Neural crest cell (in vitro differentiated cells): Measurements from ENCODE around the gene FAM151B. TPM values are rescaled to one million over a fixed set of nuclear protein-coding genes. Genes with fewer than 3 reads are reported as not detected.

ENCODE experiments used
- DNase-seq: peaks from one replicate; pipeline ENCODE4 v3.0.0; 2021; ENCODE audit warnings: low read depth, mixed read lengths, low spot score
- H3K27ac Mint-ChIP-seq: one replicate; pipeline ENCODE4 v1.8.0; 2021; ENCODE audit warnings: mild to moderate bottlenecking, mixed read lengths; ENCODE audit not compliant: unreplicated experiment
- H3K27me3 Mint-ChIP-seq: 2 replicates; pipeline ENCODE4 v1.8.0; 2021; ENCODE audit warnings: low read depth, mild to moderate bottlenecking, mixed read lengths
- H3K36me3 Mint-ChIP-seq: 2 replicates; pipeline ENCODE4 v1.8.0; 2021; ENCODE audit warnings: low read depth, mild to moderate bottlenecking, mixed read lengths
- H3K4me1 Mint-ChIP-seq: 2 replicates; pipeline ENCODE4 v1.8.0; 2021; ENCODE audit warnings: mixed read lengths
- H3K4me3 Mint-ChIP-seq: one replicate; pipeline ENCODE4 v1.8.0; 2021; ENCODE audit warnings: mild to moderate bottlenecking, mixed read lengths
- H3K9me3 Mint-ChIP-seq: 2 replicates; pipeline ENCODE4 v1.8.0; 2021; ENCODE audit warnings: mixed read lengths
- total RNA-seq: library from RNA; stranded (reverse); gene quantifications from 2 replicates; pipeline ENCODE4 v1.2.1, GENCODE V29; 2021
- TF ChIP-seq, protein P1 (sequence below): fragments of 200-600 bp; sonication (generic); conservative IDR thresholded peaks from 2 replicates; pipeline ENCODE4 v1.5.0; 2021; ENCODE audit warnings: antibody characterized with exemption, mild to moderate bottlenecking

The FAM151B gene
- total RNA-seq, 1 donor from 2014 or later = 2.0 TPM

GRCh38 chr5:80566711-80567259, 78.9 kb downstream of the FAM151B start:
- H3K4me3 Mint-ChIP-seq = no peak overlapping the region
- H3K4me1 Mint-ChIP-seq = no peaks in the 10 kb centered on the region
- TF ChIP-seq, protein P1, sequence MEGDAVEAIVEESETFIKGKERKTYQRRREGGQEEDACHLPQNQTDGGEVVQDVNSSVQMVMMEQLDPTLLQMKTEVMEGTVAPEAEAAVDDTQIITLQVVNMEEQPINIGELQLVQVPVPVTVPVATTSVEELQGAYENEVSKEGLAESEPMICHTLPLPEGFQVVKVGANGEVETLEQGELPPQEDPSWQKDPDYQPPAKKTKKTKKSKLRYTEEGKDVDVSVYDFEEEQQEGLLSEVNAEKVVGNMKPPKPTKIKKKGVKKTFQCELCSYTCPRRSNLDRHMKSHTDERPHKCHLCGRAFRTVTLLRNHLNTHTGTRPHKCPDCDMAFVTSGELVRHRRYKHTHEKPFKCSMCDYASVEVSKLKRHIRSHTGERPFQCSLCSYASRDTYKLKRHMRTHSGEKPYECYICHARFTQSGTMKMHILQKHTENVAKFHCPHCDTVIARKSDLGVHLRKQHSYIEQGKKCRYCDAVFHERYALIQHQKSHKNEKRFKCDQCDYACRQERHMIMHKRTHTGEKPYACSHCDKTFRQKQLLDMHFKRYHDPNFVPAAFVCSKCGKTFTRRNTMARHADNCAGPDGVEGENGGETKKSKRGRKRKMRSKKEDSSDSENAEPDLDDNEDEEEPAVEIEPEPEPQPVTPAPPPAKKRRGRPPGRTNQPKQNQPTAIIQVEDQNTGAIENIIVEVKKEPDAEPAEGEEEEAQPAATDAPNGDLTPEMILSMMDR = no peak
- H3K27me3 Mint-ChIP-seq = peaks cover 61% of the 10 kb centered on the region
- no peaks in the 10 kb centered on the region for H3K36me3 Mint-ChIP-seq
- H3K27ac Mint-ChIP-seq = no peak overlapping the region
- no peak for DNase-seq
- no peaks in the 10 kb centered on the region for H3K9me3 Mint-ChIP-seq

- Mint-ChIP-seq H3K4me1 (no peaks in the 10 kb centered on the region), H3K4me3 (peak overlapping the region; percentile 56), H3K9me3 (peaks cover 3% of the 10 kb centered on the region), H3K27ac (no peak overlapping the region), H3K27me3 (peaks cover 75% of the 10 kb centered on the region), H3K36me3 (no peaks in the 10 kb centered on the region)
- no peak for DNase-seq
- TF ChIP-seq, protein P1 = no peak
Measured at GRCh38 chr5:80568251-80568650, 80.4 kb downstream of the FAM151B start.

DNA sequence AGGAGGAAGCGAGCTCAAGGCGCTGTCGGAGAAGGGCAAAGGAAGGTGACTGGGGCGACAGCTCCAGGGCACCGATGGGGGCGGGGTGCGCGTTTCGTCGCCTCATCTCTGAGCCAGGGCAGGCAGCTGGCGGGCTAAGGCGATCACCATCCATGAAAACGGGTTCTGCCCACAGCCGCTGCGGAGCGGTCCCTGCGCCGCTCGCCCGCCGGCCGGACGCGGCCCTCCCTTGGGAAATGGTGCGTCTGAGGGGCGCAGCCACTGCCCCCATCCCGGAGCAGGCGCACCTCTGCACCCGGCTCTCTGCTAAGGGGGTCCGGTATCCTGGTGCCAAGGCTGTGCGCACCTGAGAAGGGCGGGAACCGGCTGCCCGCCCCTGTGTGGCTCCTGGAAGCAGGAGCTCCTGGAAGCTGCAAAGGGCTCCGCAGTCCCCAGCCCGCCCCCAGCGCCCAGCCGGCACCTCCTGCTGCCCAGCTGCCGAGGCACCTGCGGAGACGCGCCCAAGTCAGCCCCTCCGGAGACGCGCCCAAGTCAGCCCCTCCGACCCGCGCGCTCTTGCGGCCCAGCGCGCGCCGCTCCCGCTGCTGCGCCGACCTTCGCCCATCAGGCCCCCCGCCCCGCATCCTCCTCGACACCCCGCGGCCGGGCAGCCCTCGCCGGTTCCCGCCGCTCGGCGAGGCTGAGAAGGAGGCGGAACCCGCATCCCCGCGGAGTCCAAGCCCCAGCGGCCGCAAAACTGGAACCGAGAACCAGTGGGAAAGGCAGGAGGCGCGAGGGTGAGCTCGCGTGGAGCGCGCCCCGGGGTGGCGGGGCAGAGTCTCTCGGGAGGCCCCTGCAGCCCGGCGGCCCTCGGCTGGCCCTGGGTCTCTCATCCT, 81.4 kb downstream of the FAM151B start:
- DNase-seq = no peak
- H3K27me3 Mint-ChIP-seq = peaks cover 83% of the 10 kb centered on the region
- no peak overlapping the region for H3K27ac Mint-ChIP-seq
- TF ChIP-seq, protein P1 = no peak
- no peaks in the 10 kb centered on the region for H3K36me3 Mint-ChIP-seq
- H3K4me3 Mint-ChIP-seq = peak overlapping the region; percentile 19
- H3K9me3 Mint-ChIP-seq = peaks cover 3% of the 10 kb centered on the region
- H3K4me1 Mint-ChIP-seq = no peaks in the 10 kb centered on the region

DNA sequence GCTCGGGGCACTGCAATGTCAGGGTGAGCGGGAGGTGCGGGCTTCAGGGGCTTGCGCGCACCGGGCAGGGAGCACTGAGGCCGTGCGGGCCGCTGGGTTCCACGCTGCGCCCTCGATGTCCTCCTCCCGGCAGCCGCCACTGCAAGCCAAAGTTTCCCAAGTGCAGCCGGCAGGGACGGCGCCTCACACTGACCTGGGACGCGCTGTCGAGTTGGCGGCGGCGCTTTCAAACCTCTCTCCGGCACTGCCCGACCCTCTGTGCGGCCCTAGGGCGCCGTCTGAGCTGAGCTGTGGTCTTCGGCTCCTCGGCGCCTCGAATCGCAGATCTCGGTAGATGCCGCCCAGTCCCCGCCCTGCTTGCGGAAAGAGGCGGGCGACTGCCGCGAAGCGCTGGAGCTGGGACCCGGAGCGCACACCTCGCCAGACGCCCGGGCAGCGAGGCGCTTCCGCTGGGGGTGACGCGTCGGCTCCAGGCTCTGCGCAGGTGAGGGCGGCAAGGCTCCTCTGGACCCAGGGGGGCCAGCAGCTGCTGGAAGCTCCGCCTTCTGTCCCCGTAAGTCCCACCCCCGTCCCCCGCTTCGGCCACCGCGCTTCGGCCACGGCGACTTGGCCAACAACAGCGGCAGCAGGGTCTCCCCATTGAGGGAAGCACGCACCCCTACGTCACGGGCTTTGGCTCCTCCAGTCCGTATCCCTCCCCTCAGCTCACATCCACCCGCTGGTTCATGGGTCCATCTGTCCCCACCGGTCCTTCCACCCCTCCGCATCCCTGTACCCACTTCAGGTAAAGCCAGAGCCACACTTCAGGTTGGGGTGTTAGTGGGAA, 82.3 kb downstream of the FAM151B start, which contains the start of gene ANKRD34B:
TSS of gene ANKRD34B (minus strand) at position 320 of the 826 bp plus-strand sequence. CDS start 10,261 bp downstream, outside the sequence.
- TF ChIP-seq, protein P1 = no peak
- Mint-ChIP-seq H3K4me1 (no peaks in the 10 kb centered on the region), H3K4me3 (peak within 1 kb of the TSS; percentile 84), H3K36me3 (no peaks in the 10 kb centered on the region), H3K9me3 (peaks cover 3% of the 10 kb centered on the region), H3K27ac (no peak within 1 kb of the TSS), H3K27me3 (peaks cover 85% of the 10 kb centered on the region)
- DNase-seq = peak; percentile 17

DNA sequence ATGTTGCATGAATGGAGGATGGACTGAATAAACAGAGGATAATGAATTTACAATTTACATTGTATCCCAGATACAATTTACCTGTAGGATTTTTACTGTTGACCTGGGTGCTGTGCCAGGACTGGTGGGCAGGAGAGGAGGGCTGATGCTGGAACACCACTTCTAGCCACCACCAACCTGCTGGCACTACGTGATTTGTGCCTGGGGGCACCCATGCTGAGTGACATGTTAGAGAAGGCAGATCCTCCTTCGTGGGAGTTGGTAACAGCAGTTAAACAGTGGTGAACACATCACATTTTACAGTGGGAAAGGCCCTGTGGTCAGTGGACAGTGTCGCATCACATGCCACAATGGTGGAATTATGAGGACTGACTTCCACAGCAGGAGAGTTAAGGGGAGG, 85.2 kb downstream of the FAM151B start:
- no peaks in the 10 kb centered on the region for H3K4me1 Mint-ChIP-seq
- peaks cover 3% of the 10 kb centered on the region for H3K9me3 Mint-ChIP-seq
- H3K36me3 Mint-ChIP-seq = no peaks in the 10 kb centered on the region
- DNase-seq = no peak
- TF ChIP-seq, protein P1 = no peak
- H3K27me3 Mint-ChIP-seq = peaks cover 84% of the 10 kb centered on the region
- H3K27ac Mint-ChIP-seq = no peak overlapping the region
- H3K4me3 Mint-ChIP-seq = peak overlapping the region; percentile 32
